ENCODE data around the gene FCHSD2.
"Not testable (repeated sequence)": the region's sequence is repeated elsewhere in the genome, so short reads cannot be mapped to it uniquely, and the experiment has no call there.

Gene FCHSD2

GRCh38 chr11:72817966-72818365 is 324.2 kb downstream of the FCHSD2 start:
- DNase-seq (ENCODE audit: low read depth) = no peak

GRCh38 chr11:72816404-72816990 is 325.6 kb downstream of the FCHSD2 start:
- peak; percentile 49 for DNase-seq (ENCODE audit: low read depth)

- DNase-seq (ENCODE audit: low read depth) = peak; percentile 43
Observed at GRCh38 chr11:72815110-72815618, 327.0 kb downstream of the FCHSD2 start.

GRCh38 chr11:72814286-72815109 is 327.6 kb downstream of the FCHSD2 start, which contains the start of gene ATG16L2:
TSS of gene ATG16L2 (plus strand) at chr11:72814411. CDS start at chr11:72814446, 35 bp downstream.
- peak; percentile 62 for DNase-seq (ENCODE audit: low read depth)

- DNase-seq (ENCODE audit: low read depth) = peak; percentile 62
Observed at GRCh38 chr11:72813740-72814285, 328.3 kb downstream of the FCHSD2 start.

GRCh38 chr11:72812967-72813739 is 329.0 kb downstream of the FCHSD2 start:
- peak; percentile 47 for DNase-seq (ENCODE audit: low read depth)

GRCh38 chr11:72812604-72812966 is 329.5 kb downstream of the FCHSD2 start:
- no peak for DNase-seq (ENCODE audit: low read depth)

- DNase-seq (ENCODE audit: low read depth) = not testable (repeated sequence)
Observed at GRCh38 chr11:72811686-72812085, 330.4 kb downstream of the FCHSD2 start.

- no peak for DNase-seq (ENCODE audit: low read depth)
Observed at GRCh38 chr11:72808331-72808798, 333.8 kb downstream of the FCHSD2 start.

- no peak for DNase-seq (ENCODE audit: low read depth)
Observed at GRCh38 chr11:72807792-72808191, 334.3 kb downstream of the FCHSD2 start.

GRCh38 chr11:72807021-72807693 is 335.0 kb downstream of the FCHSD2 start:
- no peak for DNase-seq (ENCODE audit: low read depth)

- DNase-seq (ENCODE audit: low read depth) = not testable (repeated sequence)
Observed at GRCh38 chr11:72806378-72806777, 335.7 kb downstream of the FCHSD2 start.

GRCh38 chr11:72805216-72805615 is 336.9 kb downstream of the FCHSD2 start:
- no peak for DNase-seq (ENCODE audit: low read depth)

GRCh38 chr11:72802822-72803221 is 339.3 kb downstream of the FCHSD2 start:
- DNase-seq (ENCODE audit: low read depth) = no peak

- DNase-seq (ENCODE audit: low read depth) = no peak
Observed at GRCh38 chr11:72799441-72799840, 342.7 kb downstream of the FCHSD2 start.

- DNase-seq (ENCODE audit: low read depth) = no peak
Observed at GRCh38 chr11:72798361-72798760, 343.8 kb downstream of the FCHSD2 start.

GRCh38 chr11:72793425-72794367 is 348.4 kb downstream of the FCHSD2 start, which contains the start of gene STARD10:
TSS of gene STARD10 (minus strand) at chr11:72794047. CDS start at chr11:72781181, 12,866 bp downstream.
- DNase-seq (ENCODE audit: low read depth) = peak; percentile 93

GRCh38 chr11:72793076-72793424 is 349.1 kb downstream of the FCHSD2 start:
- DNase-seq (ENCODE audit: low read depth) = no peak

GRCh38 chr11:72792437-72793021 is 349.6 kb downstream of the FCHSD2 start:
- DNase-seq (ENCODE audit: low read depth) = no peak

- not testable (repeated sequence) for DNase-seq (ENCODE audit: low read depth)
Observed at GRCh38 chr11:72791228-72791627, 350.9 kb downstream of the FCHSD2 start.
